HG03097 (cell line): Measurements from ENCODE around the gene MAP3K20.
"Not testable (repeated sequence)": the region's sequence is repeated elsewhere in the genome, so short reads cannot be mapped to it uniquely, and the experiment has no call there.

ENCODE experiments used
- ATAC-seq: cut with Tn5 transposase; IDR thresholded peaks from one replicate; pipeline ENCODE4 v1.9.1; 2021; ENCODE audit not compliant: unreplicated experiment, low FRiP score

The MAP3K20 gene

GRCh38 chr2:173118395-173118794, 42.7 kb downstream of the MAP3K20 start:
- ATAC-seq: no peak

GRCh38 chr2:173119069-173119807, 43.6 kb downstream of the MAP3K20 start:
- no peak for ATAC-seq

GRCh38 chr2:173119944-173120343, 44.3 kb downstream of the MAP3K20 start:
- ATAC-seq: no peak

GRCh38 chr2:173122936-173123335, 47.3 kb downstream of the MAP3K20 start:
- no peak for ATAC-seq

GRCh38 chr2:173124441-173124840, 48.8 kb downstream of the MAP3K20 start:
- ATAC-seq: no peak

GRCh38 chr2:173126819-173127218, 51.2 kb downstream of the MAP3K20 start:
- ATAC-seq: no peak

GRCh38 chr2:173128132-173128531, 52.5 kb downstream of the MAP3K20 start:
- ATAC-seq: not testable (repeated sequence)

GRCh38 chr2:173130496-173131465, 55.1 kb downstream of the MAP3K20 start:
- no peak for ATAC-seq

GRCh38 chr2:173132531-173132930, 56.9 kb downstream of the MAP3K20 start:
- no peak for ATAC-seq

- ATAC-seq: no peak
These were observed 59.1 kb downstream of the MAP3K20 start for GRCh38 chr2:173134703-173135102.

GRCh38 chr2:173136067-173136466, 60.4 kb downstream of the MAP3K20 start:
- ATAC-seq: no peak

- ATAC-seq: no peak
These were observed 61.0 kb downstream of the MAP3K20 start for GRCh38 chr2:173136599-173136998.

GRCh38 chr2:173137610-173138009, 62.0 kb downstream of the MAP3K20 start:
- no peak for ATAC-seq

GRCh38 chr2:173138962-173139361, 63.3 kb downstream of the MAP3K20 start:
- no peak for ATAC-seq

GRCh38 chr2:173141666-173142065, 66.0 kb downstream of the MAP3K20 start:
- ATAC-seq: no peak

GRCh38 chr2:173145454-173145853, 69.8 kb downstream of the MAP3K20 start:
- ATAC-seq: no peak

GRCh38 chr2:173146590-173146989, 70.9 kb downstream of the MAP3K20 start:
- no peak for ATAC-seq

- no peak for ATAC-seq
These were observed 72.9 kb downstream of the MAP3K20 start for GRCh38 chr2:173148520-173148919.

- peak; percentile 45 for ATAC-seq
These were observed 73.8 kb downstream of the MAP3K20 start for GRCh38 chr2:173149491-173149890.

GRCh38 chr2:173150087-173150486, 74.4 kb downstream of the MAP3K20 start:
- no peak for ATAC-seq

- ATAC-seq: no peak
These were observed 75.3 kb downstream of the MAP3K20 start for GRCh38 chr2:173150963-173151362.
